Hematopoietic multipotent progenitor cell (in vitro differentiated cells): ENCODE data around the gene FASN. TPM values are rescaled to one million over a fixed set of nuclear protein-coding genes. Genes with fewer than 3 reads are reported as not detected.

ENCODE experiments used
- DNase-seq, 3 donors: peaks; one replicate each; pipeline ENCODE4 v3.0.0-alpha.2; 2011 to 2015; ENCODE audit warnings: low read depth in 2 of 3, low spot score in 2 of 3
- total RNA-seq: library from RNA; depleted of rRNA; stranded (reverse); fragments of >200 nt; gene quantifications from one replicate; pipeline ENCODE4 v1.2.3, GENCODE V29; 2012

Gene FASN
- total RNA-seq, 1 donor: 80.8 TPM

GRCh38 chr17:82059272-82060000 is 38.6 kb downstream of the FASN start:
- DNase-seq: no peak

GRCh38 chr17:82058855-82059249 is 39.2 kb downstream of the FASN start:
- DNase-seq: no peak

- DNase-seq: no peak
Measured at GRCh38 chr17:82058230-82058854, 39.7 kb downstream of the FASN start.

- DNase-seq: no peak
Measured at GRCh38 chr17:82056729-82057621, 41.1 kb downstream of the FASN start.

- DNase-seq: no peak
Measured at GRCh38 chr17:82055965-82056728, 41.9 kb downstream of the FASN start.

GRCh38 chr17:82055023-82055964 is 42.7 kb downstream of the FASN start:
- DNase-seq: no peak

GRCh38 chr17:82054351-82055022 is 43.5 kb downstream of the FASN start:
- DNase-seq: no peak

- DNase-seq: no peak
Measured at GRCh38 chr17:82053556-82054263, 44.3 kb downstream of the FASN start.

GRCh38 chr17:82053130-82053529 is 44.9 kb downstream of the FASN start:
- no peak for DNase-seq

GRCh38 chr17:82052638-82053059 is 45.4 kb downstream of the FASN start:
- no peak for DNase-seq

GRCh38 chr17:82051776-82052637 is 46.0 kb downstream of the FASN start, which contains the start of the genes GPS1 and RFNG:
Gene GPS1, plus strand, starts transcription at chr17:82051898. Its CDS starts 34 bp downstream, at chr17:82051932.
Gene RFNG, minus strand, starts transcription at chr17:82051811. Its CDS starts 45 bp downstream, at chr17:82051766.
- peak; percentile 38 to 61 (median 59) for DNase-seq

GRCh38 chr17:82050761-82051641 is 47.0 kb downstream of the FASN start:
- DNase-seq: no peak

GRCh38 chr17:82050152-82050760 is 47.8 kb downstream of the FASN start:
- DNase-seq: no peak

GRCh38 chr17:82049521-82049971 is 48.5 kb downstream of the FASN start:
- no peak for DNase-seq

GRCh38 chr17:82049106-82049505 is 48.9 kb downstream of the FASN start:
- DNase-seq: no peak

- no peak for DNase-seq
Measured at GRCh38 chr17:82048571-82048971, 49.5 kb downstream of the FASN start.
